ENCODE data around the gene CCDC71L. TPM values are rescaled to one million over a fixed set of nuclear protein-coding genes. Genes with fewer than 3 reads are reported as not detected.

The CCDC71L gene
- total and polyA plus RNA-seq, 2 donors (not counting 3 experiments of a cell fraction or from before 2014, with no cell fraction given) = 60.3 to 62.5 TPM

GRCh38 chr7:106671160-106671559, 10.2 kb upstream of the CCDC71L start:
- ChIA-PET POLR2A (no interaction called here), CTCF (interaction anchor here (1.0 kb wide), 1 partner anchor 11 kb away, joined by 3 read pairs; the partner anchor contains the start of gene CCDC71L)
- Histone ChIP-seq H3K9me1 (replicated peaks; ENCODE audit: control insufficient read depth, extremely low read depth, insufficient read depth, low read length) (no peaks in the 10 kb centered on the region), H2AFZ (ENCODE audit: low read depth, low read length) (no peak overlapping the region), H4K20me1 (replicated peaks; ENCODE audit: control insufficient read depth, extremely low read depth, insufficient read depth, low read length) (no peaks in the 10 kb centered on the region), H3K4me2 (ENCODE audit: insufficient read depth, low read length) (no peak overlapping the region), H3K9ac (replicated peaks; ENCODE audit: extremely low read depth, insufficient read depth, low read length) (no peak overlapping the region), H3K4me1 (ENCODE audit: control insufficient read depth, extremely low read depth, insufficient read depth, low read length) (no peaks in the 10 kb centered on the region), H3K36me3 (ENCODE audit: control insufficient read depth in 2 of 2, extremely low read depth in 1 of 2, insufficient read depth in 2 of 2, low read length in 2 of 2) (no peaks in the 10 kb centered on the region), H3K27me3 (ENCODE audit: control insufficient read depth in 2 of 2, insufficient read depth in 2 of 2, low read length in 2 of 2) (no peaks in the 10 kb centered on the region), H3K27ac (ENCODE audit: insufficient read depth, low read depth, low read length) (no peak overlapping the region), H3K9me3 (replicated peaks; ENCODE audit: control insufficient read depth, insufficient read depth, low read length) (no peaks in the 10 kb centered on the region), H3K79me2 (ENCODE audit: control insufficient read depth, insufficient read depth, low read length) (no peaks in the 10 kb centered on the region), H3K4me3 (replicated peaks in 1 of 3; ENCODE audit: insufficient read depth in 1 of 3, low read depth in 1 of 3, low read length in 3 of 3) (no peak overlapping the region)
- DNase-seq (ENCODE audit: low read depth, low spot score) (no peak), FAIRE-seq (no peak)
- TF ChIP-seq, protein P1, sequence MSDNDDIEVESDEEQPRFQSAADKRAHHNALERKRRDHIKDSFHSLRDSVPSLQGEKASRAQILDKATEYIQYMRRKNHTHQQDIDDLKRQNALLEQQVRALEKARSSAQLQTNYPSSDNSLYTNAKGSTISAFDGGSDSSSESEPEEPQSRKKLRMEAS (IDR thresholded peaks at IDR 0.05; ENCODE audit: insufficient read depth, insufficient read length) = no peak
- TF ChIP-seq POLR2AphosphoS5 (IDR thresholded peaks at IDR 0.05; ENCODE audit: insufficient read depth, low read depth, low read length) (no peak), MYC (IDR thresholded peaks at IDR 0.05; ENCODE audit: low read depth, low read length) (no peak), CTCF (IDR thresholded peaks at IDR 0.05; ENCODE audit: extremely low read depth in 1 of 2, insufficient read depth in 1 of 2, low read depth in 1 of 2, low read length in 2 of 2) (no peak), FOS (IDR thresholded peaks at IDR 0.05; ENCODE audit: borderline replicate concordance, insufficient read depth, low read length) (no peak), EZH2 (IDR thresholded peaks at IDR 0.05; ENCODE audit: borderline replicate concordance, low read depth, low read length, severe bottlenecking) (no peak), GATA2 (IDR thresholded peaks at IDR 0.05; ENCODE audit: insufficient read depth, insufficient read length, low read depth, low read length) (no peak), POLR2A (IDR thresholded peaks at IDR 0.05; ENCODE audit: low read depth, low read length) (no peak), JUN (IDR thresholded peaks at IDR 0.05; ENCODE audit: borderline replicate concordance, insufficient read depth, insufficient read length, low read depth) (no peak)
- dilution Hi-C loops (cut with MboI; ENCODE audit: extremely low pct_ligation_motif_present, low sequenced_read_pairs) (no loop called here), intact Hi-C loops (cut with micrococcal nuclease) (no loop called here)
- no TSS peak for BruUV-seq (replicated peaks)
